K562 (cell line): ENCODE data around the gene NPB. TPM values are rescaled to one million over a fixed set of nuclear protein-coding genes. Genes with fewer than 3 reads are reported as not detected.

Source experiments
- ATAC-seq: fragments of 200-7000 bp; cut with Tn5 transposase; 3 replicates; pipeline ENCODE4 v1.9.1; 2020; ENCODE audit warnings: moderate library complexity
- BruUV-seq: library from RNA; stranded (reverse); fragments of 400-500 nt; replicated peaks from 2 replicates; lab custom pipeline; 2021; lab: Mats Ljungman, UMichigan
- CTCF ChIA-PET: fragments of 300-600 bp; formaldehyde crosslinking; extraction: SDS; loops from one replicate; lab custom pipeline; 2021; ENCODE audit warnings: low intra/inter-chr PET ratio; lab: Yijun Ruan, JAX
- POLR2A ChIA-PET: fragments of 300-600, 350-650 bp; sonication (Branson Sonifier 250); formaldehyde crosslinking; extraction: SDS; loops from one replicate; lab custom pipeline; 2021; ENCODE audit warnings: antibody characterized with exemption, inconsistent platforms; lab: Yijun Ruan, JAX
- DNase-seq, 4 experiments: peaks; one replicate each; pipeline versions ENCODE4 v3.0.0 to v3.0.0-alpha.2; 2011 to 2018; ENCODE audit warnings: low spot score in 3 of 4, mixed read lengths in 3 of 4; ENCODE audit errors: extremely low read depth in 1 of 4
- FAIRE-seq: peaks from 2 replicates; lab custom pipeline; 2011; peaks lifted over from hg19 to GRCh38; lab: Jason Lieb, UNC
- H2AFZ ChIP-seq: 2 replicates; pipeline ENCODE4 v1.6.0; 2011; ENCODE audit warnings: low read depth, low read length, control low read depth, inconsistent platforms
- H3K27ac ChIP-seq: fragments of 200-600 bp; 3 replicates; pipeline ENCODE4 v1.8.0; 2011; ENCODE audit warnings: low read depth, mild to moderate bottlenecking, control low read depth, inconsistent platforms, low read length, moderate library complexity, mixed read lengths; ENCODE audit errors: extremely low read depth
- H3K27me3 ChIP-seq, 2 experiments: fragments of 300-600 bp in 1 of 2; 2 replicates in 1 of 2; 3 replicates in 1 of 2; pipeline versions ENCODE4 v1.6.0 to v1.8.0; 2011; ENCODE audit warnings: inconsistent platforms in 2 of 2, low read length in 2 of 2, mild to moderate bottlenecking in 1 of 2, mixed read lengths in 1 of 2, moderate library complexity in 1 of 2; ENCODE audit not compliant: control insufficient read depth in 2 of 2, insufficient read depth in 2 of 2
- H3K36me3 ChIP-seq: fragments of 300-600 bp; 3 replicates; pipeline ENCODE4 v1.8.0; 2011; ENCODE audit warnings: mild to moderate bottlenecking, low read length, inconsistent platforms; ENCODE audit not compliant: control insufficient read depth, insufficient read depth
- H3K4me1 ChIP-seq, 2 experiments: fragments of 200-600 bp in 1 of 2; replicated peaks in 1 of 2; 2 replicates in 1 of 2; 3 replicates in 1 of 2; pipeline versions ENCODE4 v1.5.1 to v1.8.0; 2011; ENCODE audit warnings: inconsistent platforms in 2 of 2, low read length in 2 of 2, mild to moderate bottlenecking in 1 of 2, mixed read lengths in 1 of 2, moderate library complexity in 1 of 2; ENCODE audit not compliant: control insufficient read depth in 2 of 2, insufficient read depth in 2 of 2
- H3K4me2 ChIP-seq: 2 replicates; pipeline ENCODE4 v1.6.1; 2011; ENCODE audit warnings: low read length, control low read depth, inconsistent platforms, mixed read lengths; ENCODE audit not compliant: insufficient read depth
- H3K4me3 ChIP-seq: fragments of 200-600 bp; sonication (generic), shearing (Covaris generic); 2 replicates; pipeline ENCODE4 v1.5.1; 2016; ENCODE audit warnings: control low read depth, inconsistent platforms
- H3K79me2 ChIP-seq: fragments of 200-600 bp; 3 replicates; pipeline ENCODE4 v1.8.0; 2011; ENCODE audit warnings: low read length, inconsistent platforms; ENCODE audit not compliant: control insufficient read depth, insufficient read depth
- H3K9ac ChIP-seq, 2 experiments: 2 replicates each; pipeline versions ENCODE4 v1.6.0 to v1.6.1; 2011; ENCODE audit warnings: low read depth in 2 of 2, low read length in 2 of 2, control low read depth in 1 of 2, inconsistent platforms in 1 of 2, mild to moderate bottlenecking in 1 of 2, mixed read lengths in 1 of 2; ENCODE audit not compliant: insufficient read depth in 1 of 2
- H3K9me1 ChIP-seq: one replicate; pipeline ENCODE4 v1.6.0; 2011; ENCODE audit warnings: inconsistent platforms, mild to moderate bottlenecking, low read length, moderate library complexity; ENCODE audit not compliant: control insufficient read depth, insufficient read depth
- H3K9me3 ChIP-seq: replicated peaks from 2 replicates; pipeline ENCODE4 v1.5.1; 2011; ENCODE audit warnings: low read depth, low read length, inconsistent platforms; ENCODE audit not compliant: control insufficient read depth, insufficient read depth
- H4K20me1 ChIP-seq: replicated peaks from 2 replicates; pipeline ENCODE4 v1.6.1; 2011; ENCODE audit warnings: low read length, inconsistent platforms, mixed read lengths; ENCODE audit not compliant: control insufficient read depth, insufficient read depth
- ATF3 ChIP-seq, 2 experiments: fragments of 450-650 bp in 1 of 2; sonication (generic) in 1 of 2; formaldehyde crosslinking in 1 of 2; IDR thresholded peaks in 1 of 2; conservative IDR thresholded peaks in 1 of 2; 2 replicates each; pipeline versions ENCODE4 v1.6.1 to v1.8.1; 2016 to 2023; ENCODE audit warnings: mild to moderate bottlenecking in 2 of 2, moderate library complexity in 2 of 2, inconsistent platforms in 1 of 2, missing genetic modification reagents in 1 of 2
- FOXM1 ChIP-seq, 2 experiments: fragments of 450-650 bp in 1 of 2; sonication (generic) in 1 of 2; formaldehyde crosslinking in 1 of 2; IDR thresholded peaks; 2 replicates each; pipeline versions ENCODE4 v1.6.1 to v1.9.0; 2017 to 2022; ENCODE audit warnings: low read depth in 2 of 2, mild to moderate bottlenecking in 2 of 2, missing genetic modification reagents in 1 of 2, moderate library complexity in 1 of 2
- GABPA ChIP-seq: fragments of 200-800 bp; sonication (Bioruptor generic); conservative IDR thresholded peaks from 2 replicates; pipeline ENCODE4 v1.6.1; 2016; ENCODE audit warnings: low read depth, missing genetic modification characterization, missing compliant biosample characterization
- GATAD2B ChIP-seq: fragments of 450-650 bp; IDR thresholded peaks from 2 replicates; pipeline ENCODE4 v1.6.1; 2017; ENCODE audit warnings: mild to moderate bottlenecking, borderline replicate concordance
- KHSRP ChIP-seq: fragments of 450-650 bp; IDR thresholded peaks from 2 replicates; pipeline ENCODE4 v1.6.1; 2017
- MAFG ChIP-seq: fragments of 450-650 bp; conservative IDR thresholded peaks from 2 replicates; pipeline ENCODE4 v1.6.1; 2016; ENCODE audit warnings: missing genetic modification characterization, missing compliant biosample characterization
- MTF1 ChIP-seq: fragments of 250-450 bp; sonication (Bioruptor Pico); IDR thresholded peaks from 2 replicates; pipeline ENCODE4 v1.9.0; 2021; ENCODE audit warnings: moderate library complexity, mild to moderate bottlenecking, inconsistent platforms, borderline replicate concordance
- MYNN ChIP-seq, 2 experiments: sonication (generic); formaldehyde crosslinking in 1 of 2; IDR thresholded peaks; 2 replicates each; pipeline versions ENCODE4 v1.5.0 to v1.6.1; 2016 to 2020; ENCODE audit warnings: antibody characterized with exemption in 1 of 2, missing genetic modification reagents in 1 of 2
- PHF21A ChIP-seq: fragments of 450-650 bp; IDR thresholded peaks from 2 replicates; pipeline ENCODE4 v1.6.1; 2017; ENCODE audit warnings: low read depth, borderline replicate concordance
- POLR2G ChIP-seq: fragments of 200-400 bp; formaldehyde crosslinking; IDR thresholded peaks from 2 replicates; pipeline ENCODE4 v1.6.1; 2017; ENCODE audit warnings: low read depth, mild to moderate bottlenecking, antibody characterized with exemption, low read length, moderate library complexity
- RHOXF2B ChIP-seq: fragments of 250-450 bp; sonication (Bioruptor Pico); conservative IDR thresholded peaks from 2 replicates; pipeline ENCODE4 v1.5.1; 2021
- SETDB1 ChIP-seq: IDR thresholded peaks from one replicate; pipeline ENCODE4 v1.6.1; 2012; ENCODE audit warnings: low read length, control low read depth, inconsistent platforms
- ZNF134 ChIP-seq: fragments of 250-450 bp; sonication (Bioruptor Pico); conservative IDR thresholded peaks from 2 replicates; pipeline ENCODE4 v1.4.0; 2020
- WGBS: fragments of 100-300 bp; shearing (Covaris generic); methylation state at CpG from one replicate; pipeline ENCODE4 v1.1.6; 2016; ENCODE audit warnings: low coverage, mixed read lengths; ENCODE audit not compliant: insufficient coverage; ENCODE audit errors: missing lambda C conversion rate; 5-methylcytosine and 5-hydroxymethylcytosine counted together
- in situ Hi-C: fragments of 300-500 bp; cut with MboI; formaldehyde crosslinking; loops from 4 replicates; pipeline ENCODE4 v1.15.0; 2018; ENCODE audit warnings: inconsistent platforms, mixed read lengths
- intact Hi-C: fragments of 100-400 bp; cut with micrococcal nuclease; formaldehyde crosslinking; loops from 2 replicates; pipeline ENCODE4 v1.14.2; 2022
- polyA plus RNA-seq, 8 experiments: library from polyadenylated mRNA; depleted of rRNA in 4 of 8; stranded (reverse) in 5 of 8; unstranded in 3 of 8; fragments of >200 nt; fragmentation: Nextera tagmentation in 2 of 8; fragmentation: Illumina TruSeq in 1 of 8; extraction: Ambion mirVana in 2 of 8; extraction: Trizol in 1 of 8; gene quantifications; 2 replicates each; pipeline versions ENCODE4 v1.2.1 to v1.2.3, GENCODE V29; 2011 to 2014; ENCODE audit warnings: inconsistent platforms in 1 of 8, missing spikeins in 1 of 8
- total RNA-seq, 7 experiments: library from RNA; depleted of rRNA in 6 of 7; stranded (reverse); fragments of >200 nt in 6 of 7; fragmentation: Illumina TruSeq in 2 of 7; extraction: Trizol in 2 of 7; gene quantifications; 2 replicates each; pipeline versions ENCODE4 v1.2.1 to v1.2.3, GENCODE V29; 2011 to 2021; ENCODE audit warnings: low replicate concordance in 1 of 7

NPB gene
- total and polyA plus RNA-seq, 9 of the 15 experiments (the other 6 are each of a cell fraction or from before 2014, with no cell fraction given) = 0.03 to 0.61 (median 0.14) TPM; not detected in 2

DNA sequence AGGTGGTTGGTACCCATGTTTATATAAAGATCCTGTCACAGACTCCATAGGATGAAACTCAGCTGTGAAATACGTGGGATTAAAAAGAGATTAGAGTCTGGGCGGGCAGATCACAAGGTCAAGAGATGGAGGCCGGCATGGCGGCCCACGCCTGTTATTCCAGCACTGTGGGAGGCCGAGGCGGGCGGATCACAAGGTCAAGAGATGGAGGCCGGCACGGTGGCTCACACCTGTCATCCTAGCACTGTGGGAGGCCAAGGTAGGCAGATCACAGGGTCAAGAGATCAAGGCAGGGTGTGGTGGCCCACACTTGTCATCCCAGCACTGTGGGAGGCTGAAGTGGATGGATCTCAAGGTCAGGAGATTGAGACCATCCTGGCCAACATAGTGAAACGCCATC lies 6.6 kb upstream of the NPB start:
- Histone ChIP-seq H3K9me1 (peaks cover 3% of the 10 kb centered on the region), H3K27ac (no peak overlapping the region), H3K9me3 (no peaks in the 10 kb centered on the region), H3K4me1 (peaks cover 4 to 39% of the 10 kb centered on the region in 2 experiments; a peak in 4 of 5 replicates), H4K20me1 (0 out of 2 replicates have a peak, but pooled peaks cover 9% of the 10 kb centered on the region), H3K27me3 (no peaks in the 10 kb centered on the region), H3K36me3 (peaks cover 66% of the 10 kb centered on the region; the same call in 2 of the 3 replicates), H3K4me3 (no peak overlapping the region), H3K9ac (no peak overlapping the region), H3K4me2 (no peak overlapping the region)
- intact Hi-C loops = no loop called here
- ATAC-seq (no peak), DNase-seq (no peak), FAIRE-seq (no peak)
- ChIA-PET CTCF (no interaction called here), POLR2A (no interaction called here)
- in situ Hi-C loops = no loop called here
- BruUV-seq = no TSS peak
- WGBS = 83% methylated on average over 11 of the region's 11 CpGs
- TF ChIP-seq POLR2G = 0 out of 2 replicates have a peak, but pooled peaks have one; percentile 22
- TF ChIP-seq FOXM1 (IDR thresholded peaks at IDR 0.05; ENCODE audit: low read depth) = no peak
- no peak for TF ChIP-seq FOXM1 (CRISPR knock-in tag; IDR thresholded peaks at IDR 0.05; ENCODE audit: low read depth)
- TF ChIP-seq, all 486 proteins: peak for 1
- H3K79me2 ChIP-seq = peaks cover 40% of the 10 kb centered on the region
- no peak overlapping the region for H2AFZ ChIP-seq

GRCh38 chr17:81898029-81898866 lies 3.8 kb upstream of the NPB start:
- Histone ChIP-seq H3K9ac (peak overlapping the region in 1 of 2 experiments; percentile 37; a peak in 2 of 4 replicates), H3K4me1 (peaks cover 10 to 48% of the 10 kb centered on the region in 2 experiments), H3K9me1 (peaks cover 3% of the 10 kb centered on the region), H2AFZ (no peak overlapping the region), H3K27ac (no peak overlapping the region), H3K36me3 (peaks cover 66% of the 10 kb centered on the region; the same call in 2 of the 3 replicates), H3K4me2 (no peak overlapping the region), H3K4me3 (no peak overlapping the region), H4K20me1 (peaks cover 9% of the 10 kb centered on the region; the same call in 1 of the 2 replicates), H3K9me3 (no peaks in the 10 kb centered on the region), H3K79me2 (peaks cover 12% of the 10 kb centered on the region), H3K27me3 (no peaks in the 10 kb centered on the region)
- in situ Hi-C loops (no loop called here), intact Hi-C loops (no loop called here)
- WGBS = 70% methylated on average over 19 of the region's 19 CpGs
- ATAC-seq (no peak), FAIRE-seq (peak; percentile 37), DNase-seq (peak in 1 of 4 experiments; percentile 13)
- no TSS peak for BruUV-seq
- ChIA-PET POLR2A (interaction anchor here (0.5 to 2.0 kb wide), 11 partner anchors 14 to 1205 kb away, joined by 3 to 10 read pairs (median 3); no protein-coding TSS in a partner anchor), CTCF (no interaction called here)
- TF ChIP-seq GATAD2B (no peak), ZNF134 (CRISPR knock-in tag) (no peak), GABPA (tag) (no peak), ATF3 (IDR thresholded peaks at IDR 0.05) (peak; percentile 72), ATF3 (CRISPR knock-in tag; conservative IDR thresholded peaks at IDR 0.05) (no peak), MYNN (IDR thresholded peaks at IDR 0.05) (no peak), MYNN (CRISPR knock-in tag; IDR thresholded peaks at IDR 0.05) (no peak), SETDB1 (no peak), MTF1 (CRISPR knock-in tag) (no peak), RHOXF2B (CRISPR knock-in tag) (no peak), POLR2G (0 out of 2 replicates have a peak, but pooled peaks have one; percentile 4), KHSRP (no peak), MAFG (peak; percentile 31; the same call in 1 of the 2 replicates), PHF21A (no peak)
